ENCODE results near the gene CDKAL1. TPM values are rescaled to one million over a fixed set of nuclear protein-coding genes. Genes with fewer than 3 reads are reported as not detected.
"Not testable (repeated sequence)": the region's sequence is repeated elsewhere in the genome, so short reads cannot be mapped to it uniquely, and the experiment has no call there.

The CDKAL1 gene
- polyA plus RNA-seq, 1 donor: 25.5 TPM

GRCh38 chr6:20707870-20708269 lies 173.6 kb downstream of the CDKAL1 start:
- DNase-seq: no peak

- DNase-seq: no peak
Observed at GRCh38 chr6:20708367-20709124, 174.3 kb downstream of the CDKAL1 start.

- DNase-seq: no peak
Observed at GRCh38 chr6:20709451-20709850, 175.2 kb downstream of the CDKAL1 start.

- no peak for DNase-seq
Observed at GRCh38 chr6:20710341-20710740, 176.1 kb downstream of the CDKAL1 start.

- DNase-seq: no peak
Observed at GRCh38 chr6:20711518-20711917, 177.3 kb downstream of the CDKAL1 start.

- DNase-seq: no peak
Observed at GRCh38 chr6:20712011-20712410, 177.8 kb downstream of the CDKAL1 start.

GRCh38 chr6:20715135-20715806 lies 181.0 kb downstream of the CDKAL1 start:
- DNase-seq: no peak

GRCh38 chr6:20716865-20717264 lies 182.6 kb downstream of the CDKAL1 start:
- DNase-seq: no peak

GRCh38 chr6:20717743-20718142 lies 183.5 kb downstream of the CDKAL1 start:
- DNase-seq: no peak

GRCh38 chr6:20718705-20719653 lies 184.7 kb downstream of the CDKAL1 start:
- DNase-seq: no peak

- DNase-seq: no peak
Observed at GRCh38 chr6:20719980-20720379, 185.7 kb downstream of the CDKAL1 start.

- DNase-seq: not testable (repeated sequence)
Observed at GRCh38 chr6:20721121-20721520, 186.9 kb downstream of the CDKAL1 start.

GRCh38 chr6:20722455-20722854 lies 188.2 kb downstream of the CDKAL1 start:
- DNase-seq: no peak

GRCh38 chr6:20723236-20723635 lies 189.0 kb downstream of the CDKAL1 start:
- no peak for DNase-seq

- no peak for DNase-seq
Observed at GRCh38 chr6:20724443-20725190, 190.4 kb downstream of the CDKAL1 start.

GRCh38 chr6:20725235-20725634 lies 191.0 kb downstream of the CDKAL1 start:
- DNase-seq: not testable (repeated sequence)

GRCh38 chr6:20729086-20729485 lies 194.8 kb downstream of the CDKAL1 start:
- DNase-seq: no peak

GRCh38 chr6:20732362-20732761 lies 198.1 kb downstream of the CDKAL1 start:
- DNase-seq: not testable (repeated sequence)

GRCh38 chr6:20732896-20733295 lies 198.6 kb downstream of the CDKAL1 start:
- no peak for DNase-seq

GRCh38 chr6:20737912-20738311 lies 203.7 kb downstream of the CDKAL1 start:
- DNase-seq: no peak

- no peak for DNase-seq
Observed at GRCh38 chr6:20740088-20740487, 205.8 kb downstream of the CDKAL1 start.

- no peak for DNase-seq
Observed at GRCh38 chr6:20740727-20741126, 206.5 kb downstream of the CDKAL1 start.

Data from left kidney (tissue), 2 donors.